Measurements from ENCODE around the gene L2HGDH. TPM values are rescaled to one million over a fixed set of nuclear protein-coding genes. Genes with fewer than 3 reads are reported as not detected.

L2HGDH gene
- total RNA-seq, 1 experiment from 2014 or later, result 22.6 TPM

- H3K56ac ChIP-seq (ENCODE audit: insufficient read length, low read depth, low read length), result no peak overlapping the region
- H4K5ac ChIP-seq (ENCODE audit: insufficient read length, low read depth, low read length), result no peak overlapping the region
- 0 out of 2 replicates have a peak, but pooled peaks cover 4% of the 10 kb centered on the region for H3K79me2 ChIP-seq (ENCODE audit: insufficient read depth, low read length)
- no peak overlapping the region for H3K27ac ChIP-seq (ENCODE audit: insufficient read length, low read depth, low read length)
- no peak overlapping the region for H3K9ac ChIP-seq (ENCODE audit: extremely low read depth, insufficient read length, low read length)
- no peaks in the 10 kb centered on the region for H4K20me1 ChIP-seq (ENCODE audit: control insufficient read depth, insufficient read depth, insufficient read length)
- H3K79me1 ChIP-seq (ENCODE audit: insufficient read depth, low read depth, low read length, poor library complexity, severe bottlenecking), result no peaks in the 10 kb centered on the region
- no peak overlapping the region for H3K27ac Mint-ChIP-seq
- H3K23ac ChIP-seq (ENCODE audit: insufficient read length, low read depth, low read length), result no peak overlapping the region
- no peaks in the 10 kb centered on the region for H3K4me1 ChIP-seq (ENCODE audit: insufficient read depth, low read length)
- TF ChIP-seq CTCF (conservative IDR thresholded peaks at IDR 0.05), result no peak
- no peak overlapping the region for H2BK12ac ChIP-seq (ENCODE audit: insufficient read length, low read depth, low read length)
- H3K36me3 Mint-ChIP-seq (ENCODE audit: insufficient read depth in 1 of 3, low read depth in 3 of 3), result peaks cover 8% of the 10 kb centered on the region in 3 experiments
- H3K23me2 ChIP-seq (ENCODE audit: insufficient read length, low read depth, low read length, poor library complexity, severe bottlenecking), result peaks cover 7% of the 10 kb centered on the region
- no peak overlapping the region for H2BK120ac ChIP-seq (ENCODE audit: low read depth, low read length, poor library complexity, severe bottlenecking)
- no peak overlapping the region for H2AFZ ChIP-seq (ENCODE audit: low read length)
- no peak overlapping the region for H3K4ac ChIP-seq (ENCODE audit: low read depth, low read length)
- H2BK5ac ChIP-seq (ENCODE audit: insufficient read length, low read length), result no peak overlapping the region
- peaks cover 5 to 10% of the 10 kb centered on the region in 2 experiments for H3K9me3 Mint-ChIP-seq
- H3K4me3 Mint-ChIP-seq, result peak overlapping the region in 1 of 2 experiments; percentile 82; a peak in 2 of 5 replicates
- no peak overlapping the region for H2BK15ac ChIP-seq (ENCODE audit: low read depth, low read length)
- no peak overlapping the region for H2AK5ac ChIP-seq (ENCODE audit: insufficient read length, low read length)
- no peak overlapping the region for H3T11ph ChIP-seq (ENCODE audit: low read length)
- H4K8ac ChIP-seq (replicated peaks; ENCODE audit: insufficient read length, low read depth, low read length), result no peak overlapping the region
- H3K9me3 ChIP-seq (ENCODE audit: control insufficient read depth, low read depth, low read length), result no peaks in the 10 kb centered on the region
- WGBS (ENCODE audit: extremely low coverage, insufficient read length, low lambda C conversion rate), result no CpG with 5 or more reads among the region's 2 CpGs
- DNase-seq, result no peak
- peaks cover 33 to 36% of the 10 kb centered on the region in 2 experiments for H3K4me1 Mint-ChIP-seq
- H3K27me3 ChIP-seq (ENCODE audit: insufficient read depth, low read length), result no peaks in the 10 kb centered on the region
- H4K91ac ChIP-seq (ENCODE audit: insufficient read length, low read depth, low read length), result no peak overlapping the region
- no peaks in the 10 kb centered on the region for H3K27me3 Mint-ChIP-seq (ENCODE audit: low read depth)
- no peak overlapping the region for H3K18ac ChIP-seq (ENCODE audit: insufficient read length, low read depth, low read length)
- no peak overlapping the region for H3K14ac ChIP-seq (ENCODE audit: insufficient read depth, low read length)
- H2BK20ac ChIP-seq (ENCODE audit: low read depth, low read length, poor library complexity, severe bottlenecking), result no peak overlapping the region
- H3K4me2 ChIP-seq (ENCODE audit: insufficient read depth, insufficient read length, low read length), result peak overlapping the region; percentile 84
Measured at GRCh38 chr14:50229681-50230080, 82.3 kb downstream of the L2HGDH start.

All from H9 (cell line).